Progenitor cell of endocrine pancreas (in vitro differentiated cells): ENCODE data around the gene HECTD3. TPM values are rescaled to one million over a fixed set of nuclear protein-coding genes. Genes with fewer than 3 reads are reported as not detected.
"Not testable (repeated sequence)": the region's sequence is repeated elsewhere in the genome, so short reads cannot be mapped to it uniquely, and the experiment has no call there.

Source experiments
- DNase-seq: peaks from one replicate; pipeline ENCODE4 v3.0.0; 2021; ENCODE audit warnings: low spot score; ENCODE audit not compliant: unreplicated experiment
- H3K27ac Mint-ChIP-seq: 2 replicates; pipeline ENCODE4 v1.8.0; 2021; ENCODE audit warnings: mild to moderate bottlenecking, moderate library complexity, mixed read lengths
- H3K27me3 Mint-ChIP-seq: 2 replicates; pipeline ENCODE4 v1.8.0; 2021; ENCODE audit warnings: mixed read lengths
- H3K36me3 Mint-ChIP-seq: 2 replicates; pipeline ENCODE4 v1.8.0; 2022; ENCODE audit warnings: mixed read lengths; ENCODE audit not compliant: insufficient read depth
- H3K4me1 Mint-ChIP-seq: 2 replicates; pipeline ENCODE4 v1.8.0; 2021; ENCODE audit warnings: low read depth, mixed read lengths
- H3K4me3 Mint-ChIP-seq: 2 replicates; pipeline ENCODE4 v1.8.0; 2021; ENCODE audit warnings: low read depth, mild to moderate bottlenecking, moderate library complexity, mixed read lengths
- H3K9me3 Mint-ChIP-seq: 2 replicates; pipeline ENCODE4 v1.8.0; 2021; ENCODE audit warnings: low read depth, mixed read lengths
- CTCF ChIP-seq: fragments of 200-600 bp; sonication (generic); IDR thresholded peaks from one replicate; pipeline ENCODE4 v1.5.0; 2021; ENCODE audit warnings: antibody characterized with exemption, mild to moderate bottlenecking; ENCODE audit not compliant: unreplicated experiment
- total RNA-seq: library from RNA; stranded (reverse); gene quantifications from 2 replicates; pipeline ENCODE4 v1.2.1, GENCODE V29; 2021

Gene HECTD3
- total RNA-seq, 1 donor from 2014 or later = 44.2 TPM

- Mint-ChIP-seq H3K36me3 (peaks cover 16% of the 10 kb centered on the region), H3K4me1 (peaks cover 7% of the 10 kb centered on the region), H3K9me3 (no peaks in the 10 kb centered on the region), H3K4me3 (no peak overlapping the region), H3K27me3 (no peaks in the 10 kb centered on the region), H3K27ac (no peak overlapping the region)
- DNase-seq = no peak
- no peak for TF ChIP-seq CTCF
Observed at GRCh38 chr1:45005761-45006160, 5.4 kb downstream of the HECTD3 start.

- no peak for DNase-seq
- no peaks in the 10 kb centered on the region for H3K27me3 Mint-ChIP-seq
- H3K9me3 Mint-ChIP-seq = no peaks in the 10 kb centered on the region
- no peak overlapping the region for H3K27ac Mint-ChIP-seq
- no peak for TF ChIP-seq CTCF
- peaks cover 16% of the 10 kb centered on the region for H3K36me3 Mint-ChIP-seq
- H3K4me3 Mint-ChIP-seq = no peak overlapping the region
- no peaks in the 10 kb centered on the region for H3K4me1 Mint-ChIP-seq
Observed at GRCh38 chr1:45004281-45004920, 6.7 kb downstream of the HECTD3 start.

- H3K36me3 Mint-ChIP-seq = peaks cover 16% of the 10 kb centered on the region
- no peaks in the 10 kb centered on the region for H3K4me1 Mint-ChIP-seq
Observed at GRCh38 chr1:45003741-45004140, 7.4 kb downstream of the HECTD3 start.

GRCh38 chr1:45002650-45003645, 8.2 kb downstream of the HECTD3 start:
- DNase-seq = no peak
- Mint-ChIP-seq H3K27ac (no peak overlapping the region), H3K9me3 (no peaks in the 10 kb centered on the region)

More at GRCh38 chr1:45003741-45004140, 7.4 kb downstream of the HECTD3 start:
- no peak for DNase-seq
- H3K27ac Mint-ChIP-seq = no peak overlapping the region
- H3K27me3 Mint-ChIP-seq = no peaks in the 10 kb centered on the region
- H3K9me3 Mint-ChIP-seq = no peaks in the 10 kb centered on the region
- no peak overlapping the region for H3K4me3 Mint-ChIP-seq
- no peak for TF ChIP-seq CTCF

GRCh38 chr1:45001576-45001975, 9.5 kb downstream of the HECTD3 start:
- H3K4me1 Mint-ChIP-seq, H3K27ac Mint-ChIP-seq, DNase-seq, H3K27me3 Mint-ChIP-seq, H3K4me3 Mint-ChIP-seq, H3K9me3 Mint-ChIP-seq: not testable (repeated sequence)
- H3K36me3 Mint-ChIP-seq = peaks cover 16% of the 10 kb centered on the region

More at GRCh38 chr1:45002650-45003645, 8.2 kb downstream of the HECTD3 start:
- Mint-ChIP-seq H3K4me3 (no peak overlapping the region), H3K27me3 (no peaks in the 10 kb centered on the region), H3K4me1 (no peaks in the 10 kb centered on the region), H3K36me3 (peaks cover 16% of the 10 kb centered on the region)
- no peak for TF ChIP-seq CTCF
